Measurements from ENCODE around the gene KIAA1671. TPM values are rescaled to one million over a fixed set of nuclear protein-coding genes. Genes with fewer than 3 reads are reported as not detected.

KIAA1671 gene
- polyA plus RNA-seq, 3 donors = 4.4 to 5.5 (median 4.8) TPM

GRCh38 chr22:25025491-25026400 lies 73.2 kb downstream of the KIAA1671 start:
- 50 to 79% (median 58%) methylated on average over 12 of the region's 12 CpGs for WGBS, 3 donors
- H3K27ac ChIP-seq (ENCODE audit: low read depth, low read length) = no peak overlapping the region

GRCh38 chr22:25027043-25027906 lies 74.8 kb downstream of the KIAA1671 start:
- WGBS, 3 donors = 69 to 78% (median 71%) methylated on average over 11 of the region's 11 CpGs

GRCh38 chr22:25027959-25028840 lies 75.7 kb downstream of the KIAA1671 start:
- 80 to 86% (median 83%) methylated on average over 43 to 45 of the region's 45 CpGs for WGBS, 3 donors
- H3K27ac ChIP-seq (ENCODE audit: low read depth, low read length) = no peak overlapping the region

More at GRCh38 chr22:25027043-25027906, 74.8 kb downstream of the KIAA1671 start:
- H3K27ac ChIP-seq (ENCODE audit: low read depth, low read length) = no peak overlapping the region

GRCh38 chr22:25028841-25029141 lies 76.3 kb downstream of the KIAA1671 start:
- no peak overlapping the region for H3K27ac ChIP-seq (ENCODE audit: low read depth, low read length)

GRCh38 chr22:25029181-25029580 lies 76.7 kb downstream of the KIAA1671 start:
- WGBS, 3 donors = 95 to 96% (median 96%) methylated on average over 18 of the region's 18 CpGs
- no peak overlapping the region for H3K27ac ChIP-seq (ENCODE audit: low read depth, low read length)

More at GRCh38 chr22:25028841-25029141, 76.3 kb downstream of the KIAA1671 start:
- 77 to 88% (median 77%) methylated on average over 9 of the region's 9 CpGs for WGBS, 3 donors

GRCh38 chr22:25030636-25031035 lies 78.1 kb downstream of the KIAA1671 start:
- H3K27ac ChIP-seq (ENCODE audit: low read depth, low read length) = no peak overlapping the region
- 76 to 80% (median 78%) methylated on average over 7 of the region's 7 CpGs for WGBS, 3 donors

- H3K27ac ChIP-seq (ENCODE audit: low read depth, low read length) = no peak overlapping the region
- WGBS, 3 donors = 79 to 88% (median 87%) methylated on average over 2 of the region's 2 CpGs
Measured at GRCh38 chr22:25032066-25032465, 79.5 kb downstream of the KIAA1671 start.

- no peak overlapping the region for H3K27ac ChIP-seq (ENCODE audit: low read depth, low read length)
- WGBS, 3 donors = 93 to 98% (median 94%) methylated on average over 2 of the region's 2 CpGs
Measured at GRCh38 chr22:25035715-25036114, 83.2 kb downstream of the KIAA1671 start.

GRCh38 chr22:25038239-25038638 lies 85.7 kb downstream of the KIAA1671 start:
- WGBS, 3 donors = 92 to 94% (median 93%) methylated on average over 8 of the region's 8 CpGs
- H3K27ac ChIP-seq (ENCODE audit: low read depth, low read length) = no peak overlapping the region

- H3K27ac ChIP-seq (ENCODE audit: low read depth, low read length) = no peak overlapping the region
- WGBS, 3 donors = 91 to 94% (median 92%) methylated on average over 15 of the region's 15 CpGs
Measured at GRCh38 chr22:25038771-25039170, 86.3 kb downstream of the KIAA1671 start.

GRCh38 chr22:25039255-25039654 lies 86.7 kb downstream of the KIAA1671 start:
- WGBS, 3 donors = 95 to 98% (median 97%) methylated on average over 17 of the region's 17 CpGs
- H3K27ac ChIP-seq (ENCODE audit: low read depth, low read length) = no peak overlapping the region

- H3K27ac ChIP-seq (ENCODE audit: low read depth, low read length) = no peak overlapping the region
- 93 to 95% (median 94%) methylated on average over 14 of the region's 14 CpGs for WGBS, 3 donors
Measured at GRCh38 chr22:25039754-25040153, 87.2 kb downstream of the KIAA1671 start.

GRCh38 chr22:25045159-25045558 lies 92.6 kb downstream of the KIAA1671 start:
- WGBS, 3 donors = 78 to 86% (median 80%) methylated on average over 2 of the region's 2 CpGs
- no peak overlapping the region for H3K27ac ChIP-seq (ENCODE audit: low read depth, low read length)

- H3K27ac ChIP-seq (ENCODE audit: low read depth, low read length) = no peak overlapping the region
- 73 to 86% (median 79%) methylated on average over 6 of the region's 6 CpGs for WGBS, 3 donors
Measured at GRCh38 chr22:25048071-25048470, 95.6 kb downstream of the KIAA1671 start.

- 46 to 63% (median 48%) methylated on average over 9 of the region's 9 CpGs for WGBS, 3 donors
Measured at GRCh38 chr22:25048659-25049647, 96.4 kb downstream of the KIAA1671 start.

GRCh38 chr22:25049770-25050169 lies 97.3 kb downstream of the KIAA1671 start:
- 85 to 91% (median 89%) methylated on average over 6 of the region's 6 CpGs for WGBS, 3 donors
- no peak overlapping the region for H3K27ac ChIP-seq (ENCODE audit: low read depth, low read length)

More at GRCh38 chr22:25048659-25049647, 96.4 kb downstream of the KIAA1671 start:
- H3K27ac ChIP-seq (ENCODE audit: low read depth, low read length) = no peak overlapping the region

- 94 to 100% (median 98%) methylated on average over 5 of the region's 5 CpGs for WGBS, 3 donors
- no peak overlapping the region for H3K27ac ChIP-seq (ENCODE audit: low read depth, low read length)
Measured at GRCh38 chr22:25050566-25050965, 98.0 kb downstream of the KIAA1671 start.
